HG03378 (cell line): ENCODE results near the gene PEBP1.
"Not testable (repeated sequence)": the region's sequence is repeated elsewhere in the genome, so short reads cannot be mapped to it uniquely, and the experiment has no call there.

Experiments used
- ATAC-seq: cut with Tn5 transposase; IDR thresholded peaks from one replicate; pipeline ENCODE4 v1.9.1; 2021; ENCODE audit warnings: mild to moderate bottlenecking, moderate library complexity; ENCODE audit not compliant: unreplicated experiment

PEBP1 gene

GRCh38 chr12:118129436-118129835, 6.5 kb upstream of the PEBP1 start:
- not testable (repeated sequence) for ATAC-seq

- ATAC-seq = peak; percentile 31
These were observed 657 bp downstream of the PEBP1 start for GRCh38 chr12:118136559-118137003.

- no peak for ATAC-seq
These were observed 1.3 kb downstream of the PEBP1 start for GRCh38 chr12:118137148-118137678.

GRCh38 chr12:118140825-118141224, 4.9 kb downstream of the PEBP1 start:
- no peak for ATAC-seq

- no peak for ATAC-seq
These were observed 8.6 kb downstream of the PEBP1 start for GRCh38 chr12:118144499-118144898.

- ATAC-seq = no peak
These were observed 9.3 kb downstream of the PEBP1 start for GRCh38 chr12:118145113-118145797.

- no peak for ATAC-seq
These were observed 9.9 kb downstream of the PEBP1 start for GRCh38 chr12:118145798-118146156.

GRCh38 chr12:118148287-118148686, 12.4 kb downstream of the PEBP1 start:
- no peak for ATAC-seq

- no peak for ATAC-seq
These were observed 14.7 kb downstream of the PEBP1 start for GRCh38 chr12:118150625-118151024.

GRCh38 chr12:118151755-118152154, 15.8 kb downstream of the PEBP1 start:
- no peak for ATAC-seq

GRCh38 chr12:118160536-118160935, 24.6 kb downstream of the PEBP1 start:
- no peak for ATAC-seq

- no peak for ATAC-seq
These were observed 29.0 kb downstream of the PEBP1 start for GRCh38 chr12:118164798-118165486.

GRCh38 chr12:118166946-118167345, 31.0 kb downstream of the PEBP1 start:
- ATAC-seq = peak; percentile 99

- ATAC-seq = peak; percentile 74
These were observed 40.0 kb downstream of the PEBP1 start for GRCh38 chr12:118175823-118176447.

- peak; percentile 40 for ATAC-seq
These were observed 47.2 kb downstream of the PEBP1 start for GRCh38 chr12:118183155-118183554.

- ATAC-seq = no peak
These were observed 47.8 kb downstream of the PEBP1 start for GRCh38 chr12:118183711-118184110.

GRCh38 chr12:118185602-118186397, 49.9 kb downstream of the PEBP1 start:
- no peak for ATAC-seq

- ATAC-seq = no peak
These were observed 52.0 kb downstream of the PEBP1 start for GRCh38 chr12:118187751-118188435.

GRCh38 chr12:118188690-118189371, 52.9 kb downstream of the PEBP1 start:
- ATAC-seq = no peak

GRCh38 chr12:118189741-118190191, 53.8 kb downstream of the PEBP1 start:
- ATAC-seq = no peak
